SK-N-MC (cell line): ENCODE measurements around the gene NMRK1.

Experiments
- EZH2 ChIP-seq: fragments of 200-600 bp; sonication (generic); IDR thresholded peaks from one replicate; pipeline ENCODE4 v1.6.1; 2017; ENCODE audit warnings: antibody characterized with exemption
- FOXP2 ChIP-seq: optimal IDR thresholded peaks from 2 replicates; pipeline ENCODE3; 2011; ENCODE audit warnings: mild to moderate bottlenecking, moderate library complexity; ENCODE audit not compliant: insufficient read depth; ENCODE audit errors: extremely low read length, control extremely low read depth
- POLR2AphosphoS5 ChIP-seq: IDR thresholded peaks from 2 replicates; pipeline ENCODE4 v1.6.1; 2012; ENCODE audit warnings: mild to moderate bottlenecking, low read depth, low read length, borderline replicate concordance

- no peak for TF ChIP-seq FOXP2
- no peak for TF ChIP-seq EZH2
- no peak for TF ChIP-seq POLR2AphosphoS5
Measured at GRCh38 chr9:75019022-75019421, 68.9 kb downstream of the NMRK1 start.
